ENCODE results near the gene MGRN1.
A peak's percentile ranks its signal among the peaks of the same experiment; 100 is the strongest.

Gene MGRN1

DNA sequence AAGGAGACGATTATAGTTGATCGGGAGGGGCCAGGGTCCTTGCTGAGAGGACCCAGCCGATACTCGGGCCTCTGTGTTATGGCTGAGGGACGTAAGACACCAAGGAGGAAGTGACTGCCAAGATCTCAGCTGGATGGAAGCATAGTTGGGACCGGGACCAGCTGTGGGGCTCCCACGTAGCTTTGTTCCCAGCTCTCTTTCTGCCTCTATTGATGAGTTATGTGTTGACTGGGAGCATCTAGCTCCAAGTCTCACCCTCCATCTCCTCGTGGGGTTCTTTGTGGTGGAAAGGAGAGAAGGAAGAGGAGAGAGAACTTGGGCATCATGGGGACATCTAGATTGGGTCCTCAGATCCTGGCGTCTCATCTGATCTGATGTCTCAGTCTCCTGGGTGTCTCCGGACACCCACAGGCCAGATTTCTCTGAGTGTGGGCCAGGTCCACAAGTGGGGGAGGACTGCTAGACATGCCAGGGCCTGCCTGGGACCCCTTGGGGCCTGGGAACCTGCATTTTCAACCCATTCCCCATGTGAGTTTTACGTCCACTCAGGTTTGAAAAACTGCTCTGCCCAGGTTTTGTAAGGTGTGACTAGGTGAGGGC lies 1.0 kb downstream of the MGRN1 start:
- DNase-seq = no peak

DNA sequence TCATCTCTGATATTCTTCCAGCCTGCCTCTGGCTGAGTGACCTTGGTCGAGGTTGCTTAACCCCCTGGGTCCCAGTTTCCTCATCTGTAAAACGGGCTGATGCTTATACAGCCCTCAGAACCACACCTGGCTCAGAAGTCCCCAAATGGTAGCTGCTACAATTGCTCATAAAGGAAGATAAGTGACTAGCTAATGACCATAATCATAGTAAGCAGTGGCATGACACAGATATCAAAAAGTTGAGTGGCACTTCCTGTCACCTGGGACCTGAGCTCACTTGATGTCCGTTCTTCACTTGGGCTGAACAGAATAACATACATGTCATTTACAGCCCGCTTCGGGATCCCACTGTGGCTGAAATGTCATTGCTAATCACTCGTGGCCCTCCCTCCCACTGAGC lies 1.8 kb downstream of the MGRN1 start:
- DNase-seq = no peak

DNA sequence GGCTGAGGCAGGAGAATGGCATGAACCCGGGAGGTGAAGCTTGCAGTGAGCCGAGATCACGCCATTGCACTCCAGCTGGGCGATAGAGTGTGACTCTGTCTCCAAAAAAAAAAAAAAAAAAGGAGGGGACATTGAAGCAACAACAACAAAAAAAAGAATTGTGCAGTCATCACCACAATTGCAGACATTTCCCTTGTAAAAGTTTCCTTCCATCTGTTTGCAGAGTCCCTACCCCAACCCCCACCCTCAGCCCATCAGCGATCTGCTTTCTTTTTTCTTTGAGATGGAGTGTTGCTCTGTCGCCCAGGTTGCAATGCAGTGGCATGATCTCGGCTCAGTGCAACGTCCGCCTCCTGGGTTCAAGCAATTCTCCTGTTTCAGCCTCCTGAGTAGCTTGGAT lies 3.7 kb downstream of the MGRN1 start:
- DNase-seq = no peak

DNA sequence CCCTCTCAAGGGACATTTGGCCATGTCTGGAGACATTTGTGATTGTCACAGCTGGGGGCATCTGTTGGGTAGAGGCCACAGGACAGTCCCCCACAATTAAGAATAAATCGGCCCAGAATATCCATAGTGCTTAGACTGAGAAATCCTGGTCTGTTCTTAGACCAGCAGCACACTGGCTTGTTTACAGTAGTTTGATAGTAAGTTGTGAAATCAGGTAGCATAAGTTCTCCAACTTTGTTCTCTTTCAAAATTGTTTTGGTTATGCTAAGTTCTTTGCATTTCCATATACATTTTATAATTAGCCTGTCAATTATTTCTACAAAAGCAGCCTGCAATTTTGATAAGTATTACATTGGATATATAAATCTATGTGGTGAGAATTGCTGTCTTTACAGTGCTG lies 6.8 kb downstream of the MGRN1 start:
- no peak for DNase-seq

DNA sequence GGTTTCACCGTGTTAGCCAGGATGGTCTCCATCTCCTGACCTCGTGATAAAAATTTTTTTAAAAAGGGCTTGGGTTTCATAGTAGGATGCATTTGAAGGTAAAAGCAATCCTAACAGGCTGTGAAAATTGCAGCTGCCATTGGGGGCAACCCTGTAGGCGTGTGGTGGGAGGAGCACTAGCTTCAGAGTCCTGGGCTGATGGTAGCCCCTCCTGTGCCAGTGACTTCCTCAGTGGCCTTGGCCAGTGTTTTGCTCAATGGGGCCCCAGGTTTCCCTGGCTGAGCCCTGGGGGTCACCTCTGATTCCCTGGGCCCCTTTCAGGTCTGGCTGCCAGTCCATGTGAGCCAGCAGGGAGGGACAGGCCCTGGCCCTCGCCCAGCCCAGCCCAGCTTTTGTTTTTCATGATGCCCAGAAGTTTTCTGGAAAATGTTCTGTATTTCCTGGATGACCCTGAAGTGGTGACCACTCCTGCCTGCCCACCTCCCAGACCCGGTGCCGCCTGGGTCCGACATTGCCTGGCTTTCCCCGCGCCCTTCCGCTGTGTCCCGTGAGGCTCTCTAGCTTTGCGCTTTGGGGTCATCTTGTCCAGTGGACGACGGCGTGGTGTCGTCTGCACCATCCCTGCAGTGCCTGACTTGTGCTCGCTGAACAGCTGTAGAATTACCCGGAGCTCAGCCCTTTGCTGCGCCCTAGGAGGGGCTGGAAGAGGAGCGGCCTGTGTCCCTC lies 9.4 kb downstream of the MGRN1 start:
- no peak for DNase-seq

DNA sequence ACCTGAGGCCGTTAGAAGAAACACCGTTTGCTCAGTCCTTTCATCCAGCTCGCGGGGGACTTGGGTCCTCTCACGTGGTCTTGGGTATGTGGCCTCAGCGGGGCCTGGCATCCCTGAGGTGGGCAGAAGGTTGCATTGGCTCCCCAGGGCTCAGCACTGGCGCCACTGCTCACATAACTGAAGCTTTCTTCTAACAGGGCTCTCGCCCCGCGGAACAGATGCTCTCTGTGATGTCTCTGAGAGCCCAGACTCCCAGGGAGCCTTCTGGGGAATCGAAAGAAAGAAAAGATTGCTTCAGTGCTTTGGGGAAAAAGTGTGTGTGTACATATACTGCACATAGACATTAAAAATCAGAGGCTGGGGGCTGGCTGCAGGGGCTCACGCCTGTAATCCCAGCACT lies 10.1 kb downstream of the MGRN1 start:
- DNase-seq = no peak

DNA sequence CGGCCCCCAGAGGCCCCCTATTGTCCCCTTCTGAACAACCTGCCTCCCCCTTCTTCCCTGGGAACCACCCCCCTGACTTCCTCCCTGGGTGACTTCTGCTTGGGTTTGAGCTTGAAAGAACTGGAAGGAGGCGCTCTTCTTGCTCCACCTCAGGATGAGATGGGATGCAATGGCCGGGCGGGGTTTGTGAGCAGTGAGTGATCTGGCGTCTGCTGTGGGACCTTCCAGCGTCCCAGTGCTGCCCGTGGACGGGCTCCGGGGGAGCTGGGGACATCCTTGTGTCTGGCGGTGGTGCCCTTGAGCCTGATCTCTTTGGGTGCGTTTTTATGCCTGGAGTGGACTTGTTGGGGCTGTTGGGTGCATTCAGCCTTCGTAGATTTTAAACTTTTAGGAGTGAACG lies 11.6 kb downstream of the MGRN1 start:
- no peak for DNase-seq

DNA sequence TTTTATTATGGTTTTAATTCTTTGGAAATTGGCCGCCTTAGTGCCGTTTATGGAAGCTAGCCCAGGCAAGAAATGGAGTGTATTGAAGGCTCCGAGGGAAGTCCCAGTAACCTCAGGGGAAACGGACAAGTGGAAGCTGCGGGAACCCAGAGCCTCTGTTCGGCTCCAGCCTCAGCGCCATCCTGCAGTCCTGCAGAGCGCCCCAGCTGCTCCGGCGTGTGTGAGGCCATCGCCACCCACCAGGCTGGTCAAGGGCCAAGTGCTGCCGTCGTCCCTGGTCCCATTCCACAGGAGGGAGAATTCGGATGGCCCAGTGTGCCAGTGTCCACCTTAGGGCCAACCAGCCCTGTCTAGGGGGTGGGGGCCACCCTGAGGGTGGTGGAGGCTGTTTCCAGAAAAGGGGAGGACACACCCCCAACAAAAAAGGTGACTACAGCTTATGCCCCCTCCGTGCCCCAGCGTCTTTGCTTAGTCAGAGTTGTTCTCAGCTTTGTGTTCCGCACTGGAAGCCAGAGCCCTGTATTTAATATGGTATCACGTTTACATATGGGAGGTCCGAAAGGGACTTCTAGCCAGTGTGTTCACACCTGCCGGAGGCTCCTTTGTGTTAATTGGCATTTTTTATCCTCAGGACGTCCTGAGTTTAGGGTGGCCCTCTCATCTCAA lies 13.0 kb downstream of the MGRN1 start:
- DNase-seq = no peak

DNA sequence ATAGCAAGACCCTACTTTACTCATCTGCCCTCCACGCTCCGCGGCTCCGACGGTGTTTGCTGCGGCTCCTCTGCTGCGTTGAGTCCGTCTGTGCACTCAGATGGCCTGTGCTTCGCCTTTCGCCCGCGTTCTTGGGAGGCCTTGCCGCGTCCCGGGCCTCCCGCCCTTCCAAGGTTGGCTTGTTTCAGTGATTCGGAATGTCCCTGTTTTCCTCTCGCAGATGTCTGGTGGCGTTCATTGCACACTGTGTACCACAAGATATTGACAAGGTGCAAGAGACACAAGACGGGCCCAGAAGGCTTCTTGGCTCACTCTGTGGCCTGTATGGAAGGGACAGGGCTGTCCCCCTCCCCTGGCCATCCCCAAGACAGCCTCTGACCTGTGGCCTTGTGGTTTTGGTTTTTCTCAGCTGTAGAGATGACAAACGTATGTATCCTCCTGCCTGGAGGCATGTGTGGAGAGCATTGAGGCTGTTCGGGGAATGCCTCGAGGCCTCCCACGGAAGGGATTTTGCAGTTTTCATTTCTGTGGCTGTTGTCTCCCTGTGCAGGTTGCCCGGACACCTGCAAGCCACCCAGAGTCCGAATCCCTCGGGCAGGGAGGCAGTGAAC lies 15.4 kb downstream of the MGRN1 start:
- DNase-seq = no peak

DNA sequence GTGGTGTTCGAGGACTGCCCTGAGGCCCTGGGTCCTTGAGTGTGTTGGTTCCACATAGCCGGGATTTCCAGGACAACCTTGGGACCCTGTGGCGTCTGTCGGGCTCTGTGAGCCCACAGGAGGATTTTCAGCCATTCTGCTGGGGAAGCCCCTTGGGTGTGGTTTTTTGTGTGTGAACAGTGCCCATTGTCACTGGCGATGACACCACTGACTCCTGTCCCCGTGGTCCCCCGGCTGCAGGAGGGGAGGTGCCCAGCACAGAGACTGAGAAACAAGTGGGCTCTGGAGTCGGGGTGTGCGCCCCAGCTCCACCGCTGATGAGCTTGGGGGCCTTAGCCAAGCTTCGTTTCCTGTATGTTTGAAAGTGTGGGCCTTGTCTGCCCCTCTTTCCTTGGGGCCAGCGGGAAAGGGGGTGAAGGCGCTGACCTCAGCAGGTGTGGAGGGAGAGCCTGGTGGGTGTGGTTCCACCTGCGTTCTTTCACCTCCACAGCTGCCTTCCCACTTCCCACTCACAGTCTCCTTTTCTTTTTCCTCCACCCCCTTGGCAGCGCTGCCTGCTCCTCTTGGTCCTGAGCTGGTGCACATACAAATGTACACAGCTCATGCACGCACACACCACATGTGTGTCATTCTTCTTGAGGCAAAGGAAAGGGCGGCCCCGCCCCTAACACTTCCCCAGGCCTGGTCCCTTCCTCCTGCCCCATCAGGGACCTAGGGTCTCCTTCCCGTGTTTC lies 16.1 kb downstream of the MGRN1 start:
- no peak for DNase-seq

DNA sequence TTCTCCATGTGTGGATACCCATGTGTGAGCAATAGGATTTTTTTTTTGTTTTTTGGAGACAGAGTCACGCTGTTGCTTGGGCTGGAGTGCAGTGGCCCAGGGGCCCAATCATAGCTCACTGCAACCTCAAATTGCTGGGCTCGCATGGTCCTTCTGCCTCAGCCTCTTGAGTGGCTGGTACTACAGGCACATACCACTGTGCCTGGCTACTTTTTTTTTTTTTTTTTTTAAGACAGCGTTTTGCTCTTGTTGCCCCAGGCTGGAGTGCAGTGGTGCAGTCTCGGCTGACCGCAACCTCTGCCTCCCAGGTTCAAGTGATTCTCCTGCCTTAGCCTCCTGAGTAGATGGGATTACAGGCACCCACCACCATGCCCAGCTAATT lies 16.7 kb downstream of the MGRN1 start:
- no peak for DNase-seq

DNA sequence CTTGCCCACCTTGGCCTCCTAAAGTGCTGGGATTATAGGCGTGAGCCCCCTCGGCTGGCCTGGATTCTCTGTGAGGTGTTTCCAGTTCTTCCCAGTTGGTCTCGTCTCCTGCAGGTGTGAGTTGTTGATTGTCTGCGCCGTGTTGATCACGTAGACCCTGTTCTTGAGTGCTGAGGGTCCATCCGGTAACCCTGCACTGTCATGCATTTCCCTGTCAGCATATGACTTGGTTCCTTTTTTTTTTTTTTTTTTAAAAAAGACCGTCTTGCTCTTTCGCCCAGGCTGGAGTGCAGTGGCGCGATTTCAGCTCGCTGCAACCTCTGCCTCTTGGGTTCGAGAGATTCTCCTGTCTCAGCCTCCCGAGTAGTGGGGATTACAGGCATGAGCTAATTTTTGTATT lies 17.3 kb downstream of the MGRN1 start:
- no peak for DNase-seq

DNA sequence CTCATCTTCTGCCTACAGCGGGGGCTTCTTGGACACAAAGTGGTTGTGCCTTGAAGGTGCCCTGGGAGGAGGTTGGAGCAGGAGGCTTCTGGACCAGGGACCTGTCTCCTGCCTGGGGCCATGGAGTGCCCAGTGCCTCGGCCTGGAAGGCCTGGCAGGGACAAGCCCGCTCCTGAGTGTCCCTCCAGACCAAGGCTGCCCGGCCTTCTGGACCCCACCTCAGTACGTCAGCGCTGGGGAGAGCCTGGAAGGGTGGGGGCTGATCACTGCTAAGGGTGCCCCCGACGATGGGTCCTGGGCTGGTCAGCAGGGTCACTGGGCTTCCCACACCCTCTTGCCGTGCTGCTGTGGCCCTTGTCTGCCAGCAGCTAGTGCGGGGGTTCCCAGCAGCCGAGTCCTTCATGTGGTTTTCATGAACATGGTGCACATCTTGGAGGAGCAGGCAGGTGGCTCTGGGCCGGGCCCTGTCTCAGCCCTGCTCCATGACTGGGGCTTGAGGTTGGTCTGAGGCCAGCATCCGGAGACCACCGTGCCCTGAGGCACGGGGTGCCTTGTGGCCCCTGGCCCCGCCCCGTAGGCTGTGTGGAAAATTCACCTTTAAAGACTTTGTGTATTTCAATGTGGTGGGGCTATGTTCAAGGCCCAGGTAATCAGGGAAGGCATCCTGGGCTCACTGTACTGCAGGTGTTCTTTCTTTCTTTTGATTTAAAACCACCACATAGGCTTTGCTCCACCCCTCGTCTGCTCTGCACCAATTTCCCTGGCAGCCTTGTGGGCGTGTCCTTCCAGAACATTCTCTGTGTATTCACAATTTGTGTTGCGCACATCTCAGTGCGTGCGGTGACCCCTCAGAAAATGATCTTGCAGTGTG lies 22.4 kb downstream of the MGRN1 start:
- DNase-seq = no peak

DNA sequence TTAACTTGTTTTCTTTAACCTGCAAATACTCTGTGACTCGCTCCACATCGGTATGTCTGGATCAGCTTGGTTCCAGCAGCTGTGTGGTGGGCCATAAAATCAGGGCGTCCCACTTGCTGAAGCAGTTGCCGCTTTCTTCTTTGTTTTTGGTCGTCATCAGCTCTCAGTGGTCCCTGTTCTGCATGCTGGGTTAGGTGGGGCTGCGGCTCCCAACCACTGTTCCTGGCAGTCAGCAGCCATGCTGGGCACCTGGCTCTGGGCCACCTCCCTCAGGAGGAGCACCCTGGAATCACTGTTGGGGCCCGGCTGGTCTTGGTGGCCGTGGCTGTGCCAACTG lies 23.0 kb downstream of the MGRN1 start:
- DNase-seq = no peak

DNA sequence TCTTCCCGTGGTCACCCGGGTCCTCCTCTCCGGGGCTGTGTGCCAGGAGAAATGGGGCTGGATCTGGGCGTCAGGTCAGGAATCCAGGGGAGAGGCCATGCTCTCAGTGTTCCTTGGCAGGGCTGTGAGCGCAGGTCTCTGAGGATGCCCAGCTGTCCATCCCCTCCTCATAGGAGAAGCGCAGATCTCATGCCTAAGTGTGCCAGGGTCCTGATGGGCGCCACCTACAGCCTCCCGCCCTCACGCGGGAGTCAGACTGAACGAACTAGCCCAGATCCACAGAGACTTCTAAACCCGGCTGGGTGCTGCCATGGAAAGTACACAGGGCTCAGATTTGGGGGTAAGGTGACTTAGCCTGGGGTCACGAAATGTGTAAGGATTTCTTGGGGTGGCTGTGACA lies 24.3 kb downstream of the MGRN1 start:
- DNase-seq = no peak

DNA sequence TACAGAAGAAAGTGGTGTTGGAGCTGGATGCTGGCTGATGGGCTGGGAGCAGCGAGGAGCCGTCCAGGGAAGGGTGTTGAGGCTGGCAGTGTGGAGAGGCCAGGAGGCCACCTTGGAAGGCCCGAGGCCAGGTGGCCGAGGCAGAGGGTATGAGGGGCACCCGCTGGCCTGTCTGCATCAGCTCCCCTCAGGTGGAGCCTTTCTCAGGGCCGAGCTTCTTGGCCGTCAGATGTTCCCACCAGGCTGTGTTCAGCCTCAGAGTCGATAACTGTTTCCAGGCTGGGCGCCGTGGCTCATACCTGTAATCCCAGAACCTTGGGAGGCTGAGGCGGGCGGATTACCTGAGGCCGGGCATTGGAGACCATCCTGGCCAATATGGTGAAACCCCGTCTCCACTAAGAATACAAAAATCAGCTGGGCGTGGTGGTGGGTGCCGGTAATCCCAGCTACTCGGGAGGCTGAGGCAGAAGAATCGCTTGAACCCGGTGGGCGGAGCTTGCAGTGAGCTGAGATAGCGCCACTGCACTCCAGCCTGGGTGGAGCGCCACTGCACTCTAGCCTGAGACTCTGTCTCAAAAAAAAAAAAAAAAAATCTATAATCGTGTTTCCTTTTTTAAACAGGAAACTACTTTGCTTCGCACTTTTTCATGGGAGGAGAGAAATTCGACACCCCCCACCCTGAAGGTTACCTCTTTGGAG lies 25.3 kb downstream of the MGRN1 start:
- DNase-seq = no peak

DNA sequence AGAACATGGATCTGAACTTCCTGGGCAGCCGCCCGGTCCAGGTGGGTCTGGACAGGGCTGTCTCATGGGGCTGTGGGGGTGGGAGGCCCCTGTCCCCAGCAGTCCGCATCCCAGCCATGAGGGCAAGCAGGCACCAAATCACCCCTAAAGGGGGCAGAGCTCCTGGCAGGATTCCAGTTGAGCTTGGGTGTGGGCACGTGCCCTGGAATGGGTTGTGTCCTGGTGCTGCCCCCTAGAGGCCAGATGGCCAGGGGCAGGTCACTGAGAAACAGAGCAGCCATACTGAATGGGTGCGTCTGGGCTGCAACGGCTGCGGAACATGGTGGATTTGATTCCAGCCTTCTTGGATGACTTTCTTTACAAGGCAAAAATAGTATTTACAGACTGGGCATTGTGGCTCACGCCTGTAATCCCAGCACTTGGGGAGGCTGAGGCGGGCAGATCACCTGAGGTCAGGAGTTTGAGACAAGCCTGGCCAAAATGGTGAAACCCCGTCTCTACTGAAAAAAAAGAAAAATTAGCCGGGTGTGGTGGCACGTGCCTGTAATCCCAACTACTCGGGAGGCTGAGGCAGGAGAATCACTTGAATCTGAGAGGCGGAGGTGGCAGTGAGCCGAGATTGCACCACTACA lies 25.9 kb downstream of the MGRN1 start:
- DNase-seq = peak; percentile 39

DNA sequence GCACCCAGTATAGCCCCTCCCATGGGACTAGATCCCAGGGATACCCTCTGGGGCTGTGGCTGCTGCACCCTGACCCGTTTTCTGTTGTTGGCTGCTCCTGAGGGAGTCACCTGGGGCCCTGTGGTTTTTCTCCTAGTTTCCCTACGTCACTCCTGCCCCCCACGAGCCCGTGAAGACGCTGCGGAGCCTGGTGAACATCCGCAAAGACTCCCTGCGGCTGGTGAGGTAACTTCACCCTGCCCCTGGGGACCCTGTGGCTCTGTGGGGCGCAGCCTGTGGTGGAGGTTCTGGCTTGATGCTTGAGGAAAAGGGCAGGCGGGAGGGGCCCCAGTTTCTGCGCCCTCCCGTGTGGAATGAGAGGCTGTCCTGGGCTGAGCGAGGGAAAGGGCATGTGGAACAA lies 27.2 kb downstream of the MGRN1 start:
- DNase-seq = no peak

DNA sequence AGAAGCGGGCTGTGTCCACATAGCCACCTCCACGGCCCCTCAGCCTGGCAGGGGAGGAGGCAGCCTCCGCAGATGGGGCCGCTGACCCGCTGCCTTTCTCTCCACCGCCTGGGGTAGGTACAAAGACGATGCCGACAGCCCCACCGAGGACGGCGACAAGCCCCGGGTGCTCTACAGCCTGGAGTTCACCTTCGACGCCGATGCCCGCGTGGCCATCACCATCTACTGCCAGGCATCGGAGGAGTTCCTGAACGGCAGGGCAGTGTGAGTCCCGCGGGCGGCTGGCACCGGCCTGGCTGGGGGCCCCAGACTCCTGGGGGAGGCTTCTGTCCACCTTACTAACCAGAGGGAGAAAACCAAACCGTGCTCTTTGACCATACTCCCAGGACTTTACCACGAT lies 27.9 kb downstream of the MGRN1 start:
- no peak for DNase-seq

DNA sequence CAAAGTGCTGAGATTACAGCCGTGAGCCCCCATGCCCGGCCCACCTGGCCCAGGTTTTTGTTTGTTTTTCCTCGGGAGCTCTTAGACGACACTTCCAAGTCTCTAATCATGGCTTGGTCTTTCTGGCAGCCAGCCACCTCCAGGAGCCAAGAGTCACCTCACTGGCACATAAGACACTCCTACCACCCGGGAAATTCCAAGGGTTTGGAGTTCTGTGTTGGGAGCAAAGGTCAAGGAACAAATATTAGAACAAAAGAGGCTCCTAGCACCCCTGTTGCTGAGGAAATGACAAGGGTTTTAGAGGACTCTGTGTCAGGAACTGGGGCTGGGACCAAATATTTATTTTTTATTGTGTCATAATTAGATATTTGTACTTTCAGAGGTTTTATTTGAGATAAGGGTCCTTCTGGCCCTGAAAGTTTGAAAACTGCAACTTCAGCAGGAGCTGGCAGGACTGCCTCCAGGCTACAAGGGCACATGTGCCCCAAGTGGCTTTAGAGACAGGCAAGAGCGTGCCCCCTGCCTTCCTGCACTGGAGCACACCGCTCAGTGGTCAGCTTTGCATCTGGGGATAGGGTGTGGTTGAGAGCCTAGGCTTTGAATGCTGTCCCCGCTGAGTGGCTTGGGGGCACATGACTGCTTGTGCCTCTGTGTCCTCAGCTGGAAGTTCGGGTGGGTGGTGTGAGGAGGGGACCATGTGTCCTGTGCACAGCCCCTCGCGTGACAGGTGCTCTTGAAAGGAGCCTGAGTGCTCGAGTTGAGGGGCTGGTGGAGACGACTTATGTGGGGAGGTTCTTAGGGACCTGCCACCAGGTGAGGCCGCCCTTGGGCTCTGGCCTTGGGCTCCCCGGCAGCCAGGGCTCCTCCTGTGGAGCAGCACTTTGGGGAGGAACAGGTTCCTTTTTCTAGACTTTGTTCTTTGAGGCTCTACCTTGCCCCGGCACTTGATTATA lies 29.7 kb downstream of the MGRN1 start:
- no peak for DNase-seq
